HG03159 (cell line): ENCODE results near the gene GRAMD1C.

Experiments used
- ATAC-seq: cut with Tn5 transposase; IDR thresholded peaks from one replicate; pipeline ENCODE4 v1.9.1; 2021; ENCODE audit warnings: mild to moderate bottlenecking, moderate library complexity; ENCODE audit not compliant: unreplicated experiment

GRAMD1C gene

GRCh38 chr3:113948015-113948917 is 109.7 kb downstream of the GRAMD1C start:
- ATAC-seq: peak; percentile 49

GRCh38 chr3:113952921-113953320 is 114.3 kb downstream of the GRAMD1C start:
- ATAC-seq: no peak

GRCh38 chr3:113953677-113954076 is 115.1 kb downstream of the GRAMD1C start:
- ATAC-seq: no peak

GRCh38 chr3:113954091-113954685 is 115.6 kb downstream of the GRAMD1C start:
- no peak for ATAC-seq

GRCh38 chr3:113963879-113964278 is 125.3 kb downstream of the GRAMD1C start:
- ATAC-seq: no peak

GRCh38 chr3:113966172-113966571 is 127.6 kb downstream of the GRAMD1C start:
- no peak for ATAC-seq

- ATAC-seq: no peak
These were observed 130.4 kb downstream of the GRAMD1C start for GRCh38 chr3:113968986-113969385.

- ATAC-seq: no peak
These were observed 139.2 kb downstream of the GRAMD1C start for GRCh38 chr3:113977822-113978221.

GRCh38 chr3:113979916-113980315 is 141.3 kb downstream of the GRAMD1C start:
- ATAC-seq: no peak

- ATAC-seq: no peak
These were observed 143.2 kb downstream of the GRAMD1C start for GRCh38 chr3:113981803-113982202.

GRCh38 chr3:113983544-113983943 is 145.0 kb downstream of the GRAMD1C start:
- ATAC-seq: no peak

- ATAC-seq: peak; percentile 91
These were observed 147.0 kb downstream of the GRAMD1C start for GRCh38 chr3:113985541-113985940.
